Progenitor cell of endocrine pancreas (in vitro differentiated cells): ENCODE data around the gene PDE1A. TPM values are rescaled to one million over a fixed set of nuclear protein-coding genes. Genes with fewer than 3 reads are reported as not detected.

Experiments used
- DNase-seq: peaks from one replicate; pipeline ENCODE4 v3.0.0; 2021; ENCODE audit warnings: low spot score; ENCODE audit not compliant: unreplicated experiment
- H3K27ac Mint-ChIP-seq: 2 replicates; pipeline ENCODE4 v1.8.0; 2021; ENCODE audit warnings: mild to moderate bottlenecking, moderate library complexity, mixed read lengths
- H3K27me3 Mint-ChIP-seq: 2 replicates; pipeline ENCODE4 v1.8.0; 2021; ENCODE audit warnings: mixed read lengths
- H3K36me3 Mint-ChIP-seq: 2 replicates; pipeline ENCODE4 v1.8.0; 2022; ENCODE audit warnings: mixed read lengths; ENCODE audit not compliant: insufficient read depth
- H3K4me1 Mint-ChIP-seq: 2 replicates; pipeline ENCODE4 v1.8.0; 2021; ENCODE audit warnings: low read depth, mixed read lengths
- H3K4me3 Mint-ChIP-seq: 2 replicates; pipeline ENCODE4 v1.8.0; 2021; ENCODE audit warnings: low read depth, mild to moderate bottlenecking, moderate library complexity, mixed read lengths
- H3K9me3 Mint-ChIP-seq: 2 replicates; pipeline ENCODE4 v1.8.0; 2021; ENCODE audit warnings: low read depth, mixed read lengths
- total RNA-seq: library from RNA; stranded (reverse); gene quantifications from 2 replicates; pipeline ENCODE4 v1.2.1, GENCODE V29; 2021
- TF ChIP-seq, protein P1 (sequence below): fragments of 200-600 bp; sonication (generic); IDR thresholded peaks from one replicate; pipeline ENCODE4 v1.5.0; 2021; ENCODE audit warnings: antibody characterized with exemption, mild to moderate bottlenecking; ENCODE audit not compliant: unreplicated experiment

The PDE1A gene
- total RNA-seq, 1 donor from 2014 or later, result 2.9 TPM

DNA sequence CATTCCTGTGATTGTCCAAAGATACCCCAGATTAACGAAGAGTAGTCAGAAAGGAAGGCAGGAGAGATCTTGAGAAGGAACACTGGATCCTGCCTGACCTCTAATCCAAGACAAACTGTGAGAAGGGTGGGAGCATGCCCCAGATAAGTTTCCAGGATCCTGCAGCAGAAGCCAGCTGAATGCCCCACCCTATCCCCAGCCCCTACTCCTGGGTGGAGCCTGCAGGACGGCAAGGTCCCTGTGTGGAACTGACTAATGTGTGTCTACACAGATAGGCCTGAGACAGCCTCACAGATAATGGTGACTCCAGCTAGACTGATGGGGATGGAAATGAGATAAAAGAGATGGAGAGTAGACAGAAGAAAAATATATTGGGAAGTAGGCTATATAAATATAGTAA lies 174.3 kb downstream of the PDE1A start:
- H3K4me3 Mint-ChIP-seq, result no peak overlapping the region
- no peak overlapping the region for H3K27ac Mint-ChIP-seq
- no peaks in the 10 kb centered on the region for H3K9me3 Mint-ChIP-seq

DNA sequence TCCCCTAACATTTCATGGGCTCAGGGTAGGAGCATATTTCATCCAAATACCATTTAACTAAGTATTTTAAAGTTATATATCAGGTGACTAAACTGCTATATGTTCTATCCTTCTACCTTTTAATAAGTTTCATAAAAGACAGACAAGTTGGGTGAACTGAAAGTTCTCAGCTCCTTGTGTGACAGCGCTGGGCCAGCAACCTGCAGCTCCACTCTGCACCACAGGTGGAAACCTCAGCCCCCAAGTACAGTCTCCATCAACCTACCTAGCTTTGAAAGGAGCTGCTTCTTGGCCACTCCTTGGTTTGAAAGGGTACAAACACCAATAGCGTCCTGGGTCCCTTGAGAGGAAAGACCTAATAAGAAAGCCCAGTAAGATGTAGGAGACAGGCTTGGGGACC lies 177.9 kb downstream of the PDE1A start:
- Mint-ChIP-seq H3K4me1 (no peaks in the 10 kb centered on the region), H3K36me3 (no peaks in the 10 kb centered on the region), H3K9me3 (no peaks in the 10 kb centered on the region), H3K27me3 (no peaks in the 10 kb centered on the region), H3K4me3 (no peak overlapping the region), H3K27ac (no peak overlapping the region)
- no peak for DNase-seq
- TF ChIP-seq, protein P1, sequence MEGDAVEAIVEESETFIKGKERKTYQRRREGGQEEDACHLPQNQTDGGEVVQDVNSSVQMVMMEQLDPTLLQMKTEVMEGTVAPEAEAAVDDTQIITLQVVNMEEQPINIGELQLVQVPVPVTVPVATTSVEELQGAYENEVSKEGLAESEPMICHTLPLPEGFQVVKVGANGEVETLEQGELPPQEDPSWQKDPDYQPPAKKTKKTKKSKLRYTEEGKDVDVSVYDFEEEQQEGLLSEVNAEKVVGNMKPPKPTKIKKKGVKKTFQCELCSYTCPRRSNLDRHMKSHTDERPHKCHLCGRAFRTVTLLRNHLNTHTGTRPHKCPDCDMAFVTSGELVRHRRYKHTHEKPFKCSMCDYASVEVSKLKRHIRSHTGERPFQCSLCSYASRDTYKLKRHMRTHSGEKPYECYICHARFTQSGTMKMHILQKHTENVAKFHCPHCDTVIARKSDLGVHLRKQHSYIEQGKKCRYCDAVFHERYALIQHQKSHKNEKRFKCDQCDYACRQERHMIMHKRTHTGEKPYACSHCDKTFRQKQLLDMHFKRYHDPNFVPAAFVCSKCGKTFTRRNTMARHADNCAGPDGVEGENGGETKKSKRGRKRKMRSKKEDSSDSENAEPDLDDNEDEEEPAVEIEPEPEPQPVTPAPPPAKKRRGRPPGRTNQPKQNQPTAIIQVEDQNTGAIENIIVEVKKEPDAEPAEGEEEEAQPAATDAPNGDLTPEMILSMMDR, result no peak

More for the DNA sequence above, 174.3 kb downstream of the PDE1A start:
- DNase-seq, result no peak
- H3K4me1 Mint-ChIP-seq, result peaks cover 6% of the 10 kb centered on the region
- H3K36me3 Mint-ChIP-seq, result no peaks in the 10 kb centered on the region
- no peaks in the 10 kb centered on the region for H3K27me3 Mint-ChIP-seq
- TF ChIP-seq, protein P1, result no peak

DNA sequence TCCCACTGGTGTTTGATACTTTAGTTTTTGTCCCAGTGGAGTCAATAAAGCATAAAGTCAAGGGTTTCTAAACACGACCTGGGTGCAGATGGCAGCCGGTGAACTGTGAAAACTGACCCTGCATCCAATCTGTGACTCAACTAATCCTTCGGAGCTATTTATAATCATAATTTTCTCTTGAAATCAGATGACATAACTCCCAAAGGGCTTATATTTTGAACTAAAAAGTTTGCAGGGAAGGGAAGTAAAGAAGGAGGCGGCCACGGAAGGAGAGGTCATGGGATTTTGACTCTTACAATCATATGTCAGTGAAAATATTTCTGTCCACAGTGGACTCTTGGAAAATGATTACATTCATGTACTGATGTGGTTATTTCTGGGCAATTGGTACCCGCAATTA lies 178.5 kb downstream of the PDE1A start:
- no peaks in the 10 kb centered on the region for H3K27me3 Mint-ChIP-seq
- no peak overlapping the region for H3K27ac Mint-ChIP-seq
- H3K4me3 Mint-ChIP-seq, result no peak overlapping the region
- H3K4me1 Mint-ChIP-seq, result no peaks in the 10 kb centered on the region
- H3K9me3 Mint-ChIP-seq, result peaks cover 1% of the 10 kb centered on the region
- no peak for DNase-seq
- TF ChIP-seq, protein P1, result no peak
- H3K36me3 Mint-ChIP-seq, result no peaks in the 10 kb centered on the region

DNA sequence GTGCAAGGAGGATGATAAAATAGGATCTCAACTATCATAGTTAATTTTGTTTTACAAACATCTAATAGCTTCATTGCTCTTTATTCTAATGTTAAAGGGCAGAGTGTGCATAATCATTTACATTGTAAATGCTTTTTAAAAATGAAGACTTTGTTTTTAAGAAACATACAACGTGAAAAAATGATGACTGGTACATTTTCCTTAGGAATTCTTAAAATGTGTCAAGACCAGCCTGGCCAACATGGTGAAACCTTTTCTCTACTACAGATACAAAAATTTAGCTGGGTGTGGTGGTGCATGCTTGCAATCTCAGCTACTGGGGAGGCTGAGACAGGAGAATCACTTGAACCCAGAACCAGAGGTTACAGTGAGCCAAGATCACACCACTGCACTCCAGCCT lies 179.0 kb downstream of the PDE1A start:
- Mint-ChIP-seq H3K4me1 (no peaks in the 10 kb centered on the region), H3K27ac (no peak overlapping the region), H3K4me3 (no peak overlapping the region), H3K9me3 (peaks cover 3% of the 10 kb centered on the region), H3K27me3 (no peaks in the 10 kb centered on the region), H3K36me3 (no peaks in the 10 kb centered on the region)
- TF ChIP-seq, protein P1, result no peak
- DNase-seq, result no peak

DNA sequence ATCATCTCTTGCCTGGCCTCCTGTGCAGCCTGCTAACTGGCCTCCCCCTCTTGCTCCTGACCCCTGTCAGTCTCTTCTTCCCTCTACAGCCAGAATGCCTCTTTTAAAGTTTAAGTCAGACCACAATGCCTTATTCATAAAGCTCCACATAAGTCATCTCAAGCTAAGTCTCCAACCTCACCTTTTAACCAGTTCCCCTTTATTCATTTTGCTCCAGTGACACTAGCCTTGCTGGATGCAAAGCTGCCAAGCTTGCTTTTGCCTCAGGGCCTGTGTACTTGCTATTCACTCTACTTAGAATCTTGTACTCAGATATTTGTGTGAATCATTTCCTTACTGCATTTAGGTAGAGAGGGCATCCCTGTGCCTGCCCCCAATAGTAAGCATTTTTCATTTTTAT lies 180.9 kb downstream of the PDE1A start:
- Mint-ChIP-seq H3K4me1 (no peaks in the 10 kb centered on the region), H3K9me3 (peaks cover 3% of the 10 kb centered on the region), H3K36me3 (no peaks in the 10 kb centered on the region), H3K27ac (no peak overlapping the region), H3K27me3 (no peaks in the 10 kb centered on the region), H3K4me3 (no peak overlapping the region)
- TF ChIP-seq, protein P1, result no peak
- no peak for DNase-seq

DNA sequence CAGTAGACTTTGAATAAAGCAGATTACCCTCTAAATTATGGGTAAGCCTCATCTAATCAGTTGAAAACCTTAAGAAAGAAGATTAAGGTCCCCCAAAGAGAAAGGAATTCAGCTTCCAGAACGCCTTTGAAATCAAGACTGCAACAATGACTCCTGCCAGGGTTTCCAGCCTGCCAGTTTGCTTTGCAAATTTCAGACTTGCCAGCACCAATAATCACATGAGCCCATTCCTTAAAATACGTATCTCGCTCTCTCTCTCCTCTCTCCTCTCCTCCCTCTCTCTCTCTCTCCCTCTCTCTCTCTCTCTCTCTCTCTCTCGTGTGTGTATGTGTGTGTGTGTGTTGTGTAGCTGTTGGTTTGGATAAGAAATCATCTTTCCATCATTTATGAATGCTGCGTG lies 184.2 kb downstream of the PDE1A start:
- peaks cover 3% of the 10 kb centered on the region for H3K9me3 Mint-ChIP-seq
- no peaks in the 10 kb centered on the region for H3K36me3 Mint-ChIP-seq
- H3K27ac Mint-ChIP-seq, result no peak overlapping the region
- peaks cover 2% of the 10 kb centered on the region for H3K4me1 Mint-ChIP-seq
- no peak for DNase-seq
- H3K4me3 Mint-ChIP-seq, result no peak overlapping the region
- TF ChIP-seq, protein P1, result no peak
- H3K27me3 Mint-ChIP-seq, result no peaks in the 10 kb centered on the region
